Right renal pelvis (tissue), 4 donors: ENCODE data around the gene PLEKHG2. TPM values are rescaled to one million over a fixed set of nuclear protein-coding genes. Genes with fewer than 3 reads are reported as not detected.

Source experiments
- DNase-seq, 4 donors: peaks; one replicate each; pipeline ENCODE4 v3.0.0-alpha.2; 2013; ENCODE audit warnings: low read depth in 4 of 4, low spot score in 3 of 4, missing footprints in 1 of 4
- polyA plus RNA-seq, 4 donors: library from polyadenylated mRNA; unstranded; fragments of 120-200 nt; gene quantifications; one replicate each; pipeline ENCODE4 v1.2.1, GENCODE V29; 2013; ENCODE audit not compliant: insufficient read length in 4 of 4

Gene PLEKHG2
- polyA plus RNA-seq, 4 donors, result 62.9 to 89.6 (median 84.1) TPM

GRCh38 chr19:39416152-39417120 is 4.0 kb downstream of the PLEKHG2 start:
- DNase-seq, result no peak

GRCh38 chr19:39417463-39418181 is 5.2 kb downstream of the PLEKHG2 start:
- no peak for DNase-seq

- DNase-seq, result no peak
These were observed 6.5 kb downstream of the PLEKHG2 start for GRCh38 chr19:39419003-39419402.

DNA sequence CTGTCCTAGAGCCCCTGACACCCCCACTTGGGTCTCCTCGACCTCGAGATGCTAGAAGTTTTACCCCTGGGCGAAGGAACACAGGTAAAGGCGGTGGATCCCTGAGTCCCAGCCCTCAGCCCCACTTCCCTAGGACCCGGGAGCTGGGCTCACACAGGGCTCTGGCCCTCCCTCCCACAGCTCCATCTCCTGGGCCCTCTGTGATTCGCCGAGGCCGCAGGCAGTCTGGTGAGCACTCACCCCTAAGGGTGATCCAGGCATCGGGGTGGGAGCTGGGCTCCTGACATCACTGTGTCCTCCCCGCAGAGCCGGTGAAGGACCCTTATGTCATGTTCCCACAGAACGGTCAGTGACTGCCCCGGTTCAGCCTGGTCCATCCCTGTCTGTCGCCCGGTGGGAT is 8.3 kb downstream of the PLEKHG2 start:
- no peak for DNase-seq

GRCh38 chr19:39422020-39422419 is 9.6 kb downstream of the PLEKHG2 start:
- no peak for DNase-seq

- DNase-seq, result no peak
These were observed 11.0 kb downstream of the PLEKHG2 start for GRCh38 chr19:39423258-39424086.

GRCh38 chr19:39424934-39425333 is 12.5 kb downstream of the PLEKHG2 start:
- no peak for DNase-seq

DNA sequence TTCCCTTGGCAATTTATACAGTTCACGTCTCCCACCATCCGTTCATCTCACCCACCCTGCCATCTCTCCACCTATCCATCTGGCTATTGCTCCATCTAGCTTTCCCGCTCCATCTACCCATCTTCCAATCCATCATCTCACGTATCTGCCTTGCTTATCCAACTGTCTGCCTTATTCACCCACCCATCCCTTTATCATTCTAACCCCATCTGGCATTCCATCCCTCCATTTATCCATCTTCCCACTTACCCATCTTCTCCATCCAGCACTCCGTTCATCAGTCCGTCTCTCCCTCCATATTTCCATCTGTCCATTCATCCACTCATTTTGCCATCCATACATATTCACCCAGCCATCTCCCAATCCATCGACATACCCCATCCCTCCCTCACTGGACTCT is 13.3 kb downstream of the PLEKHG2 start:
- DNase-seq, result no peak

- DNase-seq, result no peak
These were observed 13.7 kb downstream of the PLEKHG2 start for GRCh38 chr19:39426170-39426569.

- no peak for DNase-seq
These were observed 15.2 kb downstream of the PLEKHG2 start for GRCh38 chr19:39427707-39428106.

- DNase-seq, result peak in 2 of 4 donors; percentile 85 to 86
These were observed 16.0 kb downstream of the PLEKHG2 start for GRCh38 chr19:39428283-39429112.

GRCh38 chr19:39430675-39431593 is 18.5 kb downstream of the PLEKHG2 start:
- no peak for DNase-seq

DNA sequence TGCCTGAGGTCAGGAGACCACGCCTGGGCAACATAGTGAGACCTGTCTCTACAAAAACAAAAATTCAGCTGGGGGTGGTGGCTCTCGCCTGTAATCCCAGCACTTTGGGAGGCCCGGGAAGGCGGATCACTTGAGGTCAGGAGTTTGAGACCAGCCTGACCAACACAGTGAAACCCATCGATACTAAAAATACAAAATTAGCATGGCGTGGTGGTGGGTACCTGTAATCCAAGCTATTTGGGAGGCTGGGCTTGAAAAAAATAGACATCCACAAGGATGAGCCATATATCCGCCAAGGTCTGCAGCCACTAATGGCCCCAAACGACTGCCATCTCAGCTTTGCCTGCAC is 20.2 kb downstream of the PLEKHG2 start:
- DNase-seq, result no peak

- no peak for DNase-seq
These were observed 21.1 kb downstream of the PLEKHG2 start for GRCh38 chr19:39433480-39434079.

GRCh38 chr19:39434123-39435076 is 21.9 kb downstream of the PLEKHG2 start:
- DNase-seq, result no peak

DNA sequence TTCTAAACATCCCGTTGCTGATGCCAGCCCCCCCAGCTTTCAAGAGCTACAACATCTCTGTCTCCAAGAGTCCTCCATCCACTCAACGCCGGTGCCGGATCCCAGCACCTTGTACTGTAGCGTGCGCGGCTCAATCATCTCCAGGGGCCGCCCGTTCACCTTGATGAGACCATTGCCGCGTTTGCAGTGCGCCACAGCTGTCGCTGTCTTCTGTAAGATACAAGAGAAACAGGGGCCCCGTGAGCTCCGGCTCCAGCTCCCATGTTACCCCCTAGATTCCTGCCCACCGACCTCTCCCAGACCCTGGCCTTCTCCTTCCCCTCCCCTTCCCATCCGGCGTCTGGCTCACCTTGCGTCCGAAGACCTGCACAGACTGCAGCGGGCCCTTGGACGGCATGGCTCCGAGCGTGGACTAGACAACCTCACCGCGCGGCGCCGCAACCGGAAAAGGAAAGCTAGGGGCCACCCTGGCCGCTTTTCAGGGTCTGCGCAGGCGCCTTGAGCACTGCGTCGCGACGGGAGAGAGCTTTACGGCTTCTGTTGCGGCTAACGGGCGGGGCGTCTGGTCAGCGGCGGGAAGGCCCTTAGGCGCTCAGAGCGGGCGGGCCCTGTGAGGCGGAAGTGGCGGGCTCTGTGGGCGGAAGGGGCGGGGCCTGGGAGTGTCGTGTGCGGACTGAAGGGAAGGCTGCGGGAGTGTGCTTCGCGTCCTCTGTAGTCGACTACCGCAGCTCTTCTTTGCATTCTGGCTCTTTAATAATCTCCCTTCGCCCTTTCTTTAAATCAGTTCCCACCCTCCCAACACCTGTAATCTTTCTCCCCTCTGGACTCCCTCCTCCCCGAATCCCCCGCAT is 23.3 kb downstream of the PLEKHG2 start, which contains the start of gene RPS16:
Gene RPS16, minus strand, starts transcription at position 451 of the 851 bp plus-strand sequence. Its CDS starts 54 bp downstream, at position 397.
- DNase-seq, result peak; percentile 90 to 97 (median 94)
